Forelimb muscle (tissue), 1 donor: ENCODE measurements around the gene CIZ1. TPM values are rescaled to one million over a fixed set of nuclear protein-coding genes. Genes with fewer than 3 reads are reported as not detected.
"Not testable (repeated sequence)": the region's sequence is repeated elsewhere in the genome, so short reads cannot be mapped to it uniquely, and the experiment has no call there.

Experiments used
- DNase-seq: peaks from one replicate; pipeline ENCODE4 v3.0.0-alpha.2; 2013; ENCODE audit warnings: low read depth
- polyA plus RNA-seq: library from polyadenylated mRNA; unstranded; fragments of 120-200 nt; gene quantifications from one replicate; pipeline ENCODE4 v1.2.1, GENCODE V29; 2013; ENCODE audit not compliant: insufficient read length

The CIZ1 gene
- 101 TPM for polyA plus RNA-seq

- DNase-seq: no peak
Measured at GRCh38 chr9:128191406-128192046, at the start of gene CIZ1. Gene CIZ1, minus strand, starts transcription at chr9:128191572. Its CDS starts 715 bp downstream, at chr9:128190857.

- DNase-seq: no peak
Measured at GRCh38 chr9:128233817-128234406, 42.5 kb upstream of the CIZ1 start.

- DNase-seq: no peak
Measured at GRCh38 chr9:128232528-128233428, 41.4 kb upstream of the CIZ1 start.

GRCh38 chr9:128231638-128232527 lies 40.5 kb upstream of the CIZ1 start:
- no peak for DNase-seq

GRCh38 chr9:128230897-128231296 lies 39.5 kb upstream of the CIZ1 start:
- DNase-seq: not testable (repeated sequence)

- DNase-seq: no peak
Measured at GRCh38 chr9:128226412-128226801, 35.0 kb upstream of the CIZ1 start.

- no peak for DNase-seq
Measured at GRCh38 chr9:128225770-128226411, 34.5 kb upstream of the CIZ1 start.

- DNase-seq: no peak
Measured at GRCh38 chr9:128224877-128225276, 33.5 kb upstream of the CIZ1 start.

- DNase-seq: no peak
Measured at GRCh38 chr9:128222880-128223670, 31.7 kb upstream of the CIZ1 start.

GRCh38 chr9:128222026-128222425 lies 30.7 kb upstream of the CIZ1 start:
- DNase-seq: no peak

GRCh38 chr9:128219831-128220230 lies 28.5 kb upstream of the CIZ1 start:
- DNase-seq: no peak

- no peak for DNase-seq
Measured at GRCh38 chr9:128218518-128219389, 27.4 kb upstream of the CIZ1 start.

GRCh38 chr9:128218172-128218517 lies 26.8 kb upstream of the CIZ1 start:
- no peak for DNase-seq

- no peak for DNase-seq
Measured at GRCh38 chr9:128216781-128217553, 25.6 kb upstream of the CIZ1 start.

- DNase-seq: no peak
Measured at GRCh38 chr9:128215491-128216409, 24.4 kb upstream of the CIZ1 start.

- no peak for DNase-seq
Measured at GRCh38 chr9:128214571-128215490, 23.5 kb upstream of the CIZ1 start.
